Fibroblast of lung (primary cell): ENCODE results near the gene PIGR.

Source experiments
- CTCF ChIP-seq, 2 donors: IDR thresholded peaks in 1 of 2; conservative IDR thresholded peaks in 1 of 2; 1 replicate in 1 of 2; 2 replicates in 1 of 2; pipeline ENCODE4 v1.5.1; 2011 to 2012; ENCODE audit warnings: low read length in 2 of 2, control low read depth in 1 of 2, inconsistent platforms in 1 of 2, low read depth in 1 of 2, mild to moderate bottlenecking in 1 of 2
- EZH2 ChIP-seq: IDR thresholded peaks from 2 replicates; pipeline ENCODE4 v1.5.1; 2012; ENCODE audit warnings: low read length, control low read depth, mild to moderate bottlenecking; ENCODE audit errors: missing control alignments

DNA sequence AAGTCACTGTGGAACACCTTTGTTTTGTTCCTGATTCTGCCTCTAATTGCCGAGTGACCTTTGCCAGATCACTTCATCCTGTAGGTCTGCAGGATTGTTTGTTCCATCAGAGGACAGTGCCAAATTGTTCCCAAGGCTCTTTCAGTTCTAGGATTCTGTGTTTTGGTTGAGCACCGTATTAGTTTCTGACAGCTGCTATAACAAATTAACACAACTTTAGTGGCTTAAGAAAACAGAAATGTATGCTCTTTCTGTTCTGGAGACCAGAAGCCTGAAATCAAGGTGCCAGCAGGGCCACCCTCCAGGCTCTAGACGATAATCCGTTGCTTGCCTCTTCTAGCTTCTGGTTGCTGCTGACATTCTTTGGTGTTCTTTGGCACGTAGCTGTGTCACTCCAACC lies 3.4 kb upstream of the PIGR start:
- TF ChIP-seq CTCF (conservative IDR thresholded peaks at IDR 0.05 in 1 of 2, IDR thresholded peaks at IDR 0.05 in 1 of 2; ENCODE audit: low read depth in 1 of 2, low read length in 2 of 2) (no peak), EZH2 (no peak)
